ENCODE data around the gene PRPSAP1.

DNA sequence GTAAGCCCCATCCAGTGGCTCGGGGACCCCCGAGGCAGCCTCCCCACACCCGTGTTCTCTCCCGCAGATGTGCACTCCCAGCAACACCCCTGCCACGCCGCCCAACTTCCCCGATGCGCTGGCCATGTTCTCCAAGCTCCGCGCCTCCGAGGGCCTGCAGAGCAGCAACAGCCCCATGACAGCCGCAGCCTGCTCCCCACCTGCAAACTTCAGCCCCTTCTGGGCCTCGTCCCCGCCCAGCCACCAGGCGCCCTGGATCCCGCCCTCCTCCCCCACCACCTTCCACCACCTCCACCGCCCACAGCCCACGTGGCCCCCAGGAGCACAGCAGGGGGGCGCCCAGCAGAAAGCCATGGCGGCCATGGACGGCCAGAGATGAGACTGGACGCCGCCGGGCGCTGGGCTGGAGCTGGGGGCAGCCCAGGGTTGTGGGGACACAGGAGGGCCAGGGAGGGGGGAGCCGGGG is 83.6 kb downstream of the PRPSAP1 start:
- TF ChIP-seq YY1 (IDR thresholded peaks at IDR 0.05; ENCODE audit: insufficient read depth, insufficient read length), result no peak
- no peak for TF ChIP-seq ZNF274 (IDR thresholded peaks at IDR 0.05; ENCODE audit: low read depth, low read length)
- TF ChIP-seq SUZ12 (IDR thresholded peaks at IDR 0.05; ENCODE audit: extremely low read depth, insufficient read depth, insufficient read length), result no peak

Measured in NT2/D1 (cell line).